Transverse colon (tissue), 3 donors: ENCODE data around the gene CDKN1C.

Experiments used
- CTCF ChIP-seq, 5 experiments: fragments of 200-600 bp in 3 of 5; fragments of 450-650 bp in 2 of 5; sonication (generic) in 3 of 5; IDR thresholded peaks; 1 replicate in 2 of 5; 2 replicates in 3 of 5; pipeline ENCODE4 v1.5.1; 2016 to 2017; ENCODE audit warnings: antibody characterized with exemption in 5 of 5, inconsistent platforms in 3 of 5, mild to moderate bottlenecking in 2 of 5, moderate library complexity in 1 of 5
- EP300 ChIP-seq: sonication (generic); formaldehyde crosslinking; IDR thresholded peaks from one replicate; pipeline ENCODE4 v1.6.1; 2017; ENCODE audit warnings: antibody characterized with exemption, low read depth

- TF ChIP-seq CTCF (IDR thresholded peaks at IDR 0.05) (no peak), EP300 (no peak)
These were observed 6.8 kb downstream of the CDKN1C start for GRCh38 chr11:2878782-2879181.
